ENCODE data around the gene KRTAP10-1.

DNA sequence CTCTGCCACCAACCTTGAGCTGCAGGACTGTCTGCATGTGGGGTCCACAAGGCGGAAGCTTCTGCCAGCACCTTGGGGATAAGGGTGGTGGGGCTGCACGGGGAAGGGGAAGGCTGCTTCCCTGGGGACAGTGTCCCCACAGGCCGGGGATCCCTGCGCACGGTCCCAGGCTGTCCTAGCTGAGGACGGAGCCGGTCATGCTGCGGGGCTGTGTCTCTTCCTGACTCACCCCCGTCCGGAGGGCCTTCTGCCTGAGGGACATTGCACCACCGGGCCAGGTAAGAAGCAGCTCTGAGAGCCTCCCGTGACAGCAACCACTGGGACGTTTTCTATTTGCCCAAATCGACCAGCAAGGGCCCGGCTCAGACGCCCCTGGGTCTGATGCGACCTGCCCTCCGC is 29.9 kb downstream of the KRTAP10-1 start:
- TF ChIP-seq CTCF (conservative IDR thresholded peaks at IDR 0.05 in 1 of 2, IDR thresholded peaks at IDR 0.05 in 1 of 2; ENCODE audit: extremely low read depth in 1 of 2, insufficient read depth in 1 of 2, low read depth in 1 of 2, low read length in 2 of 2) (no peak), EZH2 (IDR thresholded peaks at IDR 0.05; ENCODE audit: borderline replicate concordance, low read length) (no peak)
